SIG-M5 (cell line): Measurements from ENCODE around the gene FTSJ3.
"Not testable (repeated sequence)": the region's sequence is repeated elsewhere in the genome, so short reads cannot be mapped to it uniquely, and the experiment has no call there.

ENCODE experiments used
- DNase-seq: peaks from one replicate; lab custom pipeline; 2025; lab: John Stamatoyannopoulos, UW

The FTSJ3 gene

GRCh38 chr17:63826468-63827001 is 928 bp downstream of the FTSJ3 start:
- no peak for DNase-seq

DNA sequence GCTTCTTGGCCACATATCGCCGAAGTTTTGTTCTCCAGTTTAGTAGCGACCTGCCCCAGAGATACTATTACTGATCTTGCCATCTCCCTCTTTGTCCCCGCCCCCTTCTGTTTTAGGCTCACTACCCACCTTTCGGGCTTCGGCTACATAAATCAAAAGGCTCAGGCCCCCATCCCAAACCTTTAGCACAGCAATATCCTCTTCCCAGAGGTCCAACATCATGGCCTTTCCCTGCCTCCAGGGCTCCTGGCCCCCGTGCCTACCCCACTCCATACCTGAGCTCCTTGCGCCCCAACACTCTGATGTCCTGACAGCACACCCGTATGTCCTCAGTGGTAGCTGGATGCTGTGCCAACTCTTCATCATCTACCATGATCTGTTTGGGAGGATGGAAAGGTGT is 3.1 kb downstream of the FTSJ3 start:
- DNase-seq, result no peak

- no peak for DNase-seq
These were observed 3.7 kb downstream of the FTSJ3 start for GRCh38 chr17:63823659-63824331.

DNA sequence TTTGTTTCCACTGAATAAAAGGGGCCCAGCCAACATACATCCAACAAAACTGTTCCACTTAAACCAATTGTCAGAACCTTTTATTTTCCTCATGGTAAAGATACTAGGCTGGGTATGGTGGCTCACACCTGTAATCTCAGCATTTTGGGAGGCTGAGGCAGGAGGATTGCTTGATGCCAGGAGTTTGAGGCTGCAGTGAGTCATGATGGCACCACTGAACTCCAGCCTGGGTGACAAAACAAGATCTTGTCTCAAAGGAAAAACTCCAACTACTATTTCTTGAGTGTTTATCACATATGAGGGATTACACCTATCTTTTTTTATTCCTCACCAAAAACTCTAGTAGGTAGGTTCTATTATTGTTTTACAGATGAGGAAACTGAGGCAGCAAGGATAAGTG is 4.9 kb downstream of the FTSJ3 start:
- DNase-seq, result no peak

- no peak for DNase-seq
These were observed 5.7 kb downstream of the FTSJ3 start for GRCh38 chr17:63821804-63822203.

GRCh38 chr17:63820963-63821561 is 6.4 kb downstream of the FTSJ3 start:
- DNase-seq, result no peak

- DNase-seq, result no peak
These were observed 7.6 kb downstream of the FTSJ3 start for GRCh38 chr17:63819585-63820537.

- no peak for DNase-seq
These were observed 8.3 kb downstream of the FTSJ3 start for GRCh38 chr17:63819131-63819530.

DNA sequence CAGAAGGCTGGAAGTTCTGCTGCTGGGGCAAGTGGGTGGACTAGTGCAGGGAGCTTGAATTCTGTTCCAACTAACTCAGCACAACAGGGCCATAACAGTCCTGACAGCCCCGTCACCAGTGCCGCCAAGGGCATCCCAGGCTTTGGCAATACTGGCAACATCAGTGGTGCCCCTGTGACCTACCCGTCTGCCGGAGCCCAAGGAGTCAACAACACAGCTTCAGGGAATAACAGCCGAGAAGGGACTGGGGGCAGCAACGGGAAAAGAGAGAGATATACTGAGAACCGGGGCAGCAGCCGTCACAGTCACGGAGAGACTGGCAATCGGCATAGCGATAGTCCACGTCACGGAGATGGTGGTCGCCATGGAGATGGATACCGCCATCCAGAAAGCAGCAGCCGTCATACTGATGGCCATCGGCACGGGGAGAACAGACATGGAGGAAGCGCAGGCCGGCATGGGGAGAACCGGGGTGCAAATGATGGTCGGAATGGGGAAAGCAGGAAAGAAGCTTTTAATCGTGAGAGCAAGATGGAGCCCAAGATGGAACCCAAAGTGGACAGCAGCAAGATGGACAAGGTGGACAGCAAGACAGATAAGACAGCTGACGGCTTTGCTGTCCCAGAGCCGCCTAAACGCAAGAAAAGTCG is 9.6 kb downstream of the FTSJ3 start:
- DNase-seq, result no peak

GRCh38 chr17:63816669-63817068 is 10.8 kb downstream of the FTSJ3 start:
- DNase-seq, result no peak

DNA sequence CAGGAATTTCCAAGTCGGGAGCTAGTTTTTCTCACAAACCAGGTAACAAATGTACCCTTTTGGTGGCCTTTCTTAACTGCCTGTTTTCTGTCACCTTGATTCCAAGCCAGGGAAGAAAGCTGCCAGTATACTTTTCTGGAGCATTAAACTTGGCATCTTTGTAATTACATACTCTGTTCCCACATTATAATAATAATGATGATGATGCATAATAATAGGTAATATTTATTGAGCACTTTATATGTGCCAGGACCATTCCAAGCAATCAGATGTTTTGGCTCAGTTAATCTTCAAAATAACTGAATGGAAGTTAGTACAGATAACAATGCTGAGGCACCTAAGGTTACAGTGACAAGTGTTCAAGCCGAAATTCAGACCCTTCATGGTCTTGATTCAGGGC is 11.3 kb downstream of the FTSJ3 start:
- DNase-seq, result no peak

GRCh38 chr17:63809970-63810369 is 17.5 kb downstream of the FTSJ3 start:
- no peak for DNase-seq

DNA sequence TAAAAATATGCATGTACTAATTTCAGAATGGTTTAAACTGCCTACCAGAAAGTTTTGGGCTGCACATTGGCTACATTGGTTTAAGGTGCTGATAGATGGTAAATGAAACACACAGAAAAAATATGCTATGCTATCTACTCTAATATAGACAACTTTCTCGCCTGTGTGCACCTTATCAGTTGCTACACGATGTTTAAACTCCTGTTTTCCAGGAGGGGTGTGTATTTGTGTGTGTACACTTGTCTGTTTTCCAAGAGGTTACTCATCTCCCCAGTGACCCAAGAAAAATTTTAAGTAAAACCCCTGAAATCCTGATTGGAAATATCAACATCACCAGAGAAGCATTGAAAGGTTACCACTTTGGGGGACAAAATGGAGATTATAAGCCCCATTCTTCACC is 21.9 kb downstream of the FTSJ3 start:
- DNase-seq, result no peak

DNA sequence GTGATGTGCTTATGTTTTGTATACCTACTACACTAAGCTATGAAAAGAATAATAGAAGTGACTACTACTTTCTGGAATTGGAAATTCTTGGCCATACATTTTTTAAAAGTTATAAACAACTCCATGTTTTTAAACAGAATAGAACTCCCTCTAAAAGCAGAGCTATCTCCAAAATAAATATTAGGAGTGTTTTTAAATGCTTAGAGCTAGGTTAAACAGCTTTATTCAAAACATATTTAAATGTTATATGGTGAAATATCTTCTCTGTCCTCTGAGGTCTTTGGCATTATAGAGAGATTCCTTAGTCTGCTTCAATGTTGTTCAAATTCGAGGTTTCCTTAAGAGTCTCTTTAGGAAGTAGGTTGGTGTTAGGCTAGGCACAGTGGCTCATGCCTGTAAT is 23.1 kb downstream of the FTSJ3 start:
- no peak for DNase-seq

- no peak for DNase-seq
These were observed 26.7 kb downstream of the FTSJ3 start for GRCh38 chr17:63800783-63801182.

- no peak for DNase-seq
These were observed 28.8 kb downstream of the FTSJ3 start for GRCh38 chr17:63798572-63799106.

DNA sequence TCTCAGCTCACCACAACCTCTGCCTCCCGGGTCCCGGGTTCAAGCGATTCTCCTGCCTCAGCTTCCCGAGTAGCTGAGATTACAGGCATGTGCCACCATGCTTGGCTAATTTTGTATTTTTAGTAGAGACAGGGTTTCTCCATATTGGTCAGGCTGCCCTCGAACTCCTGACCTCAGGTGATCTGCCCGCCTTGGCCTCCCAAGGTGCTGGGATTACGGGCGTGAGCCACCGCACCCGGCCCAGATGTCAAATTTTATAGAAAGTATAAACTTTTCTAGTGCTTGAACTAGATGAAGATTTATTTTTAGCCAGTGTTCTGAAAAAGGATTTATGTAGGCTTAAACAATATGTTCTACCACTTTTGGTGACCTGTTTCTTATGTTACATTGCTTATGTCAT is 31.1 kb downstream of the FTSJ3 start:
- DNase-seq, result not testable (repeated sequence)

DNA sequence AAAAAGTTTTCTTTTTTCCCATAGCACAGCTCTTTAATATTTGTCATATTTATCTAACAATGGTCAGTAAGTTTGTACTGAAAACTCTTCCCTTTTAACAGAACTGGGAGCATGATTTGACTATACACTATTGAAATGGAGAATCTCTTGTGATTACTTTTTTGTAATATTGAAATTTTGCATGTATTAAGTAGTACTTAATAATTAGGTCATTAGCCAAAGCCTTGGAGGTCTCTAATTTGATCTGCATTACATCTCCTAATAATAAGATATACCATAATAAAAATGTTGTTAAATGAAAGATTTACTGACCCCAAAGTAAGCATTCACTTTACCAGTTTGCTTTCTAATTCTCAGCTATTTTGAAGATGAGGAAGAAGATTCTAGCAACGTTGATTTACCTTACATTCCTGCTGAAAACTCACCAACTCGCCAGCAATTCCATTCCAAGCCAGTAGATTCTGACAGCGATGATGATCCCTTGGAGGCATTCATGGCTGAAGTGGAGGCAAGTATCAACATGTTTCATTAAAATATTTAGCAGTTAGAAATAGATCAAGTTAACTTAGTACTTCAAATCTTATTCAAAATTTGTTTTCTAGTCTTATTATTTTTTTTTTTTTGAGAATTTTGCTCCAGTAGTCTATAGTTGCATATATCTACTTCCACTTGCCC is 35.3 kb downstream of the FTSJ3 start:
- DNase-seq, result no peak

GRCh38 chr17:63790057-63790456 is 37.4 kb downstream of the FTSJ3 start:
- no peak for DNase-seq

DNA sequence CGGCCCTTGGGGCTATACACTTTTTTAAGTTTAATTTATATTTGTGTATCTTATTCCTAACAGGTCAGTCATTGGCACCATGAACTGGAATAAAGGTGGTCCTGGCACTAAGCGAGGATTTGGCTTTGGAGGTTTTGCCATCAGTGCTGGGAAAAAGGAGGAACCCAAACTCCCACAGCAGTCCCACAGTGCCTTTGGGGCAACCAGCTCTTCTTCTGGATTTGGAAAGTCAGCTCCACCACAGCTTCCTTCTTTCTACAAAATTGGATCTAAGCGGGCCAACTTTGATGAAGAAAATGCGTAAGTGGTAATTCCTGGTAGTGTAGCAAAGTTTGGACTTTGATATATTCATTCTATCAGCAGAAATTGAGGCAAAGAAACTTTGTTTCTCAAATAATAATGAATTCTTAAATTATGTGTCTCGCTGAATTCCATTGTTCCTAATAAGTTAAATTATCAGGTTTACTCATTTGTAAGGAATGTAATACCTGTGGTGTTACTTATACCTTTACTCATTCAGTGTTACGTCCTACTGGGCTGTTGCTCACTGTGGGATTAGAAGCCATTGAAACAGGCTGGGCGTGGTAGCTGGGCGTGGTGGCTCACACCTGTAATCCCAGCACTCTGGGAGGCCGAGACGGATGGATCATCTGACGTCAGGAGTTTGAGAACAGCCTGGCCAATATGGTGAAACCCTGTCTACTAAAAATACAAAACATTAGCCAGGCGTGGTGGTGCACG is 40.3 kb downstream of the FTSJ3 start:
- DNase-seq, result no peak

- DNase-seq, result no peak
These were observed 41.3 kb downstream of the FTSJ3 start for GRCh38 chr17:63786117-63786516.
